Sigmoid colon (tissue), 4 donors: Measurements from ENCODE around the gene ABCC6.

Experiments used
- POLR2A ChIP-seq, 2 donors: fragments of 450-650 bp; IDR thresholded peaks; one replicate each; pipeline ENCODE4 v1.6.1; 2016; ENCODE audit warnings: antibody characterized with exemption in 2 of 2, mild to moderate bottlenecking in 2 of 2, moderate library complexity in 2 of 2
- POLR2AphosphoS5 ChIP-seq, 4 donors: sonication (generic); formaldehyde crosslinking; IDR thresholded peaks; one replicate each; pipeline ENCODE4 v1.6.1; 2017; ENCODE audit warnings: antibody characterized with exemption in 4 of 4
- TF ChIP-seq, protein P1 (sequence below), 4 experiments: fragments of 450-650 bp in 3 of 4; fragments of 200-600 bp in 1 of 4; IDR thresholded peaks; one replicate each; pipeline ENCODE4 v1.5.1; 2016 to 2019; ENCODE audit warnings: antibody characterized with exemption in 4 of 4, mild to moderate bottlenecking in 3 of 4, moderate library complexity in 2 of 4

- TF ChIP-seq, protein P1, sequence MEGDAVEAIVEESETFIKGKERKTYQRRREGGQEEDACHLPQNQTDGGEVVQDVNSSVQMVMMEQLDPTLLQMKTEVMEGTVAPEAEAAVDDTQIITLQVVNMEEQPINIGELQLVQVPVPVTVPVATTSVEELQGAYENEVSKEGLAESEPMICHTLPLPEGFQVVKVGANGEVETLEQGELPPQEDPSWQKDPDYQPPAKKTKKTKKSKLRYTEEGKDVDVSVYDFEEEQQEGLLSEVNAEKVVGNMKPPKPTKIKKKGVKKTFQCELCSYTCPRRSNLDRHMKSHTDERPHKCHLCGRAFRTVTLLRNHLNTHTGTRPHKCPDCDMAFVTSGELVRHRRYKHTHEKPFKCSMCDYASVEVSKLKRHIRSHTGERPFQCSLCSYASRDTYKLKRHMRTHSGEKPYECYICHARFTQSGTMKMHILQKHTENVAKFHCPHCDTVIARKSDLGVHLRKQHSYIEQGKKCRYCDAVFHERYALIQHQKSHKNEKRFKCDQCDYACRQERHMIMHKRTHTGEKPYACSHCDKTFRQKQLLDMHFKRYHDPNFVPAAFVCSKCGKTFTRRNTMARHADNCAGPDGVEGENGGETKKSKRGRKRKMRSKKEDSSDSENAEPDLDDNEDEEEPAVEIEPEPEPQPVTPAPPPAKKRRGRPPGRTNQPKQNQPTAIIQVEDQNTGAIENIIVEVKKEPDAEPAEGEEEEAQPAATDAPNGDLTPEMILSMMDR (IDR thresholded peaks at IDR 0.05), result no peak
- no peak for TF ChIP-seq POLR2AphosphoS5 (IDR thresholded peaks at IDR 0.05)
- TF ChIP-seq POLR2A (IDR thresholded peaks at IDR 0.05), result no peak
Measured at GRCh38 chr16:16158082-16158658, 65.1 kb downstream of the ABCC6 start.
